HepG2 (cell line): Measurements from ENCODE around the gene NOC4L.

Experiments
- E2F5 ChIP-seq: sonication (generic); formaldehyde crosslinking; conservative IDR thresholded peaks from 2 replicates; pipeline ENCODE4 v1.4.0; 2020; ENCODE audit warnings: missing genetic modification reagents
- ESRRA ChIP-seq: sonication (generic); formaldehyde crosslinking; IDR thresholded peaks from 2 replicates; pipeline ENCODE4 v1.5.1; 2020; ENCODE audit warnings: mild to moderate bottlenecking, low read depth, missing genetic modification reagents
- GABPA ChIP-seq, 2 experiments: IDR thresholded peaks; 2 replicates each; pipeline ENCODE4 v1.6.1; 2011 to 2016; ENCODE audit warnings: low read depth in 2 of 2, low read length in 1 of 2, missing biosample characterization in 1 of 2, missing genetic modification characterization in 1 of 2
- USF2 ChIP-seq, 2 experiments: sonication (generic) in 1 of 2; formaldehyde crosslinking in 1 of 2; IDR thresholded peaks; 2 replicates each; pipeline versions ENCODE4 v1.5.1 to v1.6.1; 2011 to 2020; ENCODE audit warnings: borderline replicate concordance in 1 of 2, low read depth in 1 of 2, low read length in 1 of 2, mild to moderate bottlenecking in 1 of 2, missing genetic modification reagents in 1 of 2, moderate library complexity in 1 of 2

GRCh38 chr12:132100306-132101065 lies 43.8 kb upstream of the NOC4L start:
- TF ChIP-seq USF2 (IDR thresholded peaks at IDR 0.05; ENCODE audit: low read depth, low read length): no peak
- no peak for TF ChIP-seq USF2 (CRISPR knock-in tag; IDR thresholded peaks at IDR 0.05; ENCODE audit: borderline replicate concordance)
- TF ChIP-seq ESRRA (CRISPR knock-in tag): no peak
- no peak for TF ChIP-seq GABPA (IDR thresholded peaks at IDR 0.05; ENCODE audit: low read depth, low read length)
- no peak for TF ChIP-seq GABPA (CRISPR knock-in tag; IDR thresholded peaks at IDR 0.05; ENCODE audit: low read depth)
- no peak for TF ChIP-seq E2F5
